ENCODE results near the gene PEPD. TPM values are rescaled to one million over a fixed set of nuclear protein-coding genes. Genes with fewer than 3 reads are reported as not detected.

The PEPD gene
- total RNA-seq, 1 experiment from 2014 or later: 83.1 TPM

GRCh38 chr19:33470686-33471085 is 50.9 kb downstream of the PEPD start (continued):
- TF ChIP-seq OVOL2 (CRISPR knock-in tag; IDR thresholded peaks at IDR 0.05; ENCODE audit: borderline replicate concordance): no peak
- TF ChIP-seq SMAD3 (CRISPR knock-in tag; IDR thresholded peaks at IDR 0.05; ENCODE audit: borderline replicate concordance): no peak
- TF ChIP-seq NFATC4 (CRISPR knock-in tag; IDR thresholded peaks at IDR 0.05): no peak
- TF ChIP-seq PREB (CRISPR knock-in tag; IDR thresholded peaks at IDR 0.05; ENCODE audit: borderline replicate concordance): no peak
- TF ChIP-seq AR (CRISPR knock-in tag; IDR thresholded peaks at IDR 0.05): no peak
- no peak for TF ChIP-seq ATF3 (CRISPR knock-in tag; conservative IDR thresholded peaks at IDR 0.05)
- TF ChIP-seq NFYB (CRISPR knock-in tag; conservative IDR thresholded peaks at IDR 0.05; ENCODE audit: low read depth): no peak
- no peak for TF ChIP-seq MLX (CRISPR knock-in tag; IDR thresholded peaks at IDR 0.05)
- TF ChIP-seq NR2C2 (CRISPR knock-in tag; IDR thresholded peaks at IDR 0.05): no peak

- no peak for DNase-seq (ENCODE audit: low spot score)
- Mint-ChIP-seq H3K27ac (no peak overlapping the region), H3K9me3 (no peaks in the 10 kb centered on the region), H3K36me3 (no peaks in the 10 kb centered on the region), H3K27me3 (ENCODE audit: low read depth) (no peaks in the 10 kb centered on the region), H3K4me3 (no peak overlapping the region), H3K4me1 (no peaks in the 10 kb centered on the region)
- ChIA-PET CTCF (interaction anchor here (1.1 kb wide), 1 partner anchor 298 kb away, joined by 3 read pairs; no protein-coding TSS in a partner anchor), POLR2A (no interaction called here)
- ATAC-seq: no peak
- TF ChIP-seq NR2C2 (CRISPR knock-in tag; IDR thresholded peaks at IDR 0.05) (no peak), ZNF219 (CRISPR knock-in tag; IDR thresholded peaks at IDR 0.05; ENCODE audit: borderline replicate concordance) (no peak), ZNF138 (CRISPR knock-in tag; conservative IDR thresholded peaks at IDR 0.05) (no peak), HMGXB4 (CRISPR knock-in tag; IDR thresholded peaks at IDR 0.05) (no peak), ESRRA (CRISPR knock-in tag; IDR thresholded peaks at IDR 0.05; ENCODE audit: borderline replicate concordance) (no peak), TEAD4 (CRISPR knock-in tag; IDR thresholded peaks at IDR 0.05) (no peak), JUN (CRISPR knock-in tag; IDR thresholded peaks at IDR 0.05) (no peak), MYBL2 (CRISPR knock-in tag; IDR thresholded peaks at IDR 0.05) (no peak), MXD4 (CRISPR knock-in tag; IDR thresholded peaks at IDR 0.05; ENCODE audit: borderline replicate concordance) (no peak), IRF1 (CRISPR knock-in tag; IDR thresholded peaks at IDR 0.05) (no peak), SOX15 (CRISPR knock-in tag; IDR thresholded peaks at IDR 0.05) (no peak), ATF3 (CRISPR knock-in tag; conservative IDR thresholded peaks at IDR 0.05) (no peak)
These were observed 51.6 kb downstream of the PEPD start for GRCh38 chr19:33470040-33470330.

Measured in WTC11 (cell line).